ENCODE measurements around the gene OPRPN. TPM values are rescaled to one million over a fixed set of nuclear protein-coding genes. Genes with fewer than 3 reads are reported as not detected.

The OPRPN gene
- total RNA-seq, 2 experiments from 2014 or later: not detected

GRCh38 chr4:70405765-70406164, 8.0 kb downstream of the OPRPN start:
- Mint-ChIP-seq H3K27me3 (no peaks in the 10 kb centered on the region), H3K9me3 (ENCODE audit: low read depth) (no peaks in the 10 kb centered on the region), H3K36me3 (no peaks in the 10 kb centered on the region), H3K4me1 (no peaks in the 10 kb centered on the region), H3K4me3 (no peak overlapping the region), H3K27ac (no peak overlapping the region)
- ATAC-seq (no peak), DNase-seq (no peak)
- CTCF ChIA-PET: no interaction called here

DNA sequence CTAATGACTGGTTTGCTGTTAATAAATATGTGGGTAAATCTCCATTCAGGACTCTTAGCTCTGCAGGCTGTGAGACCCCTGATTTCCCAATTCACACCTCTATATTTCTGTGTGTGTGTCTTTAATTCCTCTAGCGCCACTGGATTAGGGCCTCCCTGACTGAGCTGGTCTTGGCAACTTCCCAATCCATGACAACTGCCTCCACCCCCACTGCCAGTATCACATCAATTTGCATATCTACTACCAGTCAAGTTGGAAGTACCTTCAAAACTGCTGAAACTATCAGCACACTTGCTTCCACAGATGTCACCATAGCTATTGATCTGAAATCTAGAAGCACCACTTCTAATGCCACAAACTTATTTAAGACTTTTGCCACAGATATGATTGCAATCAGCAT, 27.6 kb downstream of the OPRPN start:
- ATAC-seq (no peak), DNase-seq (no peak)
- CTCF ChIA-PET: no interaction called here
- Mint-ChIP-seq H3K9me3 (ENCODE audit: low read depth) (peaks cover 5% of the 10 kb centered on the region), H3K27ac (no peak overlapping the region), H3K27me3 (no peaks in the 10 kb centered on the region), H3K36me3 (no peaks in the 10 kb centered on the region), H3K4me3 (no peak overlapping the region), H3K4me1 (no peaks in the 10 kb centered on the region)

DNA sequence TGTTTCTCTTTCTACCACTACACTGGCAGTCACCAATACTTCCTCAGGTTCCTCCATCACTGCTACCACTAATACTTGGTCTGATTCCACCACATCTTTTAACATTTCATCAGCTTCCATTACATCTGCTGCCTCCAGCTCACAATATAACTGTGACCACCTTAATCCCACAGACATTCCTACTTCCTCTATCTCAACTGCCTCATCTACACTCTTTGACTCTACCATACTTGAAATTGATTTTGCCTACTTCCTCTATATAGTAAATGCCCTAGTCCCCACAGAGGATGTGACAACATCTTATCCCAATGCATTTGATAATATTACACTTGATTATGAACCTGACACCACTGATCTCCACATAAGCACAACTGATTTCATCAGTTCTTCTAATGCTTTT, 29.0 kb downstream of the OPRPN start:
- DNase-seq (no peak), ATAC-seq (no peak)
- Mint-ChIP-seq H3K27me3 (no peaks in the 10 kb centered on the region), H3K36me3 (no peaks in the 10 kb centered on the region), H3K27ac (no peak overlapping the region), H3K9me3 (ENCODE audit: low read depth) (peaks cover 5% of the 10 kb centered on the region), H3K4me1 (no peaks in the 10 kb centered on the region), H3K4me3 (no peak overlapping the region)
- CTCF ChIA-PET: no interaction called here

GRCh38 chr4:70437197-70437596, 39.5 kb downstream of the OPRPN start:
- no peak for DNase-seq
- ATAC-seq: no peak
- H3K4me1 Mint-ChIP-seq: no peaks in the 10 kb centered on the region
- H3K36me3 Mint-ChIP-seq: no peaks in the 10 kb centered on the region
- CTCF ChIA-PET: no interaction called here
- H3K4me3 Mint-ChIP-seq: no peak overlapping the region
- no peaks in the 10 kb centered on the region for H3K27me3 Mint-ChIP-seq
- H3K27ac Mint-ChIP-seq: no peak overlapping the region
- H3K9me3 Mint-ChIP-seq (ENCODE audit: low read depth): peaks cover 2% of the 10 kb centered on the region

DNA sequence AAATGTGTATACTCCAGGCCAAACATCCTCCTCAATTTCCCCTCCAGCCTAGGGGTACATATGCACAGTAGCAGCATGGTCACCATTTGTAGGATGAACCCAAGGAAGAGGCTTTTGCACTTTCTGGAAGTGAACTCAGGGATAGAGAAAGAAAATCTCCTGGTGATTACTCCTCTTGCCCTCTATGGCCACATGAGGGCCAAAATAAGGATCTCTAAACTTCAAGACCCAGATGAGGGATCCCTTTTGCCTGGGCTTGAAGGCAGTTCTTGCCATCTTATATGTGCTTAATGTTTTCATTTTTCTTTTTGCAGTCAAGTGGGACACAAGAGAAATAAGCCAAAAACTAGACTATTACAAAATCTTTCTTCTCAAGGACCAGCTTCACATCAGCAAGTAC, 44.7 kb downstream of the OPRPN start:
- H3K4me3 Mint-ChIP-seq: no peak overlapping the region
- H3K4me1 Mint-ChIP-seq: no peaks in the 10 kb centered on the region
- no peak overlapping the region for H3K27ac Mint-ChIP-seq
- no peak for DNase-seq
- no peaks in the 10 kb centered on the region for H3K9me3 Mint-ChIP-seq (ENCODE audit: low read depth)
- no peaks in the 10 kb centered on the region for H3K36me3 Mint-ChIP-seq
- CTCF ChIA-PET: no interaction called here
- ATAC-seq: no peak
- H3K27me3 Mint-ChIP-seq: no peaks in the 10 kb centered on the region

DNA sequence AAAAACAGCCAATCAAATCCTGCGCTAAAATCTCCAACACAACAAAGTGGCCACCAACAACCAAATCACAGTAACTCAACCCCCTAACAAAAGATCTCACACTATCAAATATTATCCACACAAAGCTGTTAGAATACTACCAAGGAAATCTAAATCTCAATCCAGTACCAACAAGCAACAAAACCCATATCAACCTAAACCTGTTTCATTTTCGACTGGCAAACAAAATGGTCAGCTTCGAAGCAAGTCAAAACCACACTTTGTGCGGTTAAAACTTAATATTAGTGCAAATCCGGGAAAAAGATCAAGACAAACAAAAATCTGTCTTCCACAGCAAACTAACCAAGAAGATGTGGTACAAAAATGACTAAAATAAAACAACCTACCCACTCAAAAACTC, 45.6 kb downstream of the OPRPN start:
- DNase-seq (no peak), ATAC-seq (no peak)
- Mint-ChIP-seq H3K4me1 (no peaks in the 10 kb centered on the region), H3K4me3 (no peak overlapping the region), H3K9me3 (ENCODE audit: low read depth) (no peaks in the 10 kb centered on the region), H3K36me3 (no peaks in the 10 kb centered on the region), H3K27ac (no peak overlapping the region), H3K27me3 (no peaks in the 10 kb centered on the region)
- CTCF ChIA-PET: no interaction called here

GRCh38 chr4:70449220-70449619, 51.5 kb downstream of the OPRPN start:
- CTCF ChIA-PET: no interaction called here
- ATAC-seq (no peak), DNase-seq (no peak)
- H3K36me3 Mint-ChIP-seq: no peaks in the 10 kb centered on the region
- H3K4me1 Mint-ChIP-seq: no peaks in the 10 kb centered on the region
- H3K27me3 Mint-ChIP-seq: no peaks in the 10 kb centered on the region
- H3K9me3 Mint-ChIP-seq (ENCODE audit: low read depth): no peaks in the 10 kb centered on the region
- H3K27ac Mint-ChIP-seq: no peak overlapping the region
- H3K4me3 Mint-ChIP-seq: no peak overlapping the region

DNA sequence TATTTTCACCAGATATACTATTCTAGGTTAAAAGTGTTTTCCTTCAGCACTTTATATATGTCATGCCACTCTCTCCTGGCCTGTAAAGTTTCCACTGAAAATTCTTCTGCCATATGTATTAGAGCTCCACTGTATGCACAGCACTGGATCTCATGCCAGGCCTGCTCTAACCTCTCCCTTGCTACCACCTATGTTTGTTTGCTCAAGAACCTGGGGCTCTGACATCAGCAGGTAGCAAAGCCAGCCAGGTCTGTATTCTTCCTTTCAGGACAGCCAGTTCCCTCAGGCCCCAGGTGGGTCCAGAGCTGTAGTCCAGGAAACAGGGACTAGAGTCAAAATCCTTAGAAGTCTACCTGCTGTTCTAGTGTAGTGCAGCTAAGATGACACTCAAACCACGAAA, 55.2 kb downstream of the OPRPN start:
- ATAC-seq (no peak), DNase-seq (no peak)
- Mint-ChIP-seq H3K4me1 (no peaks in the 10 kb centered on the region), H3K27me3 (no peaks in the 10 kb centered on the region), H3K27ac (no peak overlapping the region), H3K4me3 (no peak overlapping the region), H3K9me3 (ENCODE audit: low read depth) (no peaks in the 10 kb centered on the region), H3K36me3 (no peaks in the 10 kb centered on the region)
- CTCF ChIA-PET: no interaction called here

Other genes with a start within 250 kb of the OPRPN start
- not detected for gene PRR27, start 243.7 kb upstream of the OPRPN start, total RNA-seq
- gene ODAM, start 202.2 kb upstream of the OPRPN start, total RNA-seq: not detected
- gene FDCSP, start 171.8 kb upstream of the OPRPN start, total RNA-seq: not detected
- not detected for gene CSN3, start 155.3 kb upstream of the OPRPN start, total RNA-seq
- gene CABS1, start 63.0 kb upstream of the OPRPN start, total RNA-seq: not detected
- not detected for gene SMR3A, start 37.2 kb upstream of the OPRPN start, total RNA-seq
- not detected for gene SMR3B, start 14.8 kb upstream of the OPRPN start, total RNA-seq
- not detected for gene MUC7, start 74.3 kb downstream of the OPRPN start, total RNA-seq
- not detected for gene AMTN, start 120.6 kb downstream of the OPRPN start, total RNA-seq
- gene AMBN, start 194.3 kb downstream of the OPRPN start, total RNA-seq: not detected
- not detected for gene ENAM, start 230.8 kb downstream of the OPRPN start, total RNA-seq